ENCODE data around the gene CSRP3. TPM values are rescaled to one million over a fixed set of nuclear protein-coding genes. Genes with fewer than 3 reads are reported as not detected.

Gene CSRP3
- total and polyA plus RNA-seq, 2 of the 4 experiments (the other 2 are of a cell fraction) = not detected

DNA sequence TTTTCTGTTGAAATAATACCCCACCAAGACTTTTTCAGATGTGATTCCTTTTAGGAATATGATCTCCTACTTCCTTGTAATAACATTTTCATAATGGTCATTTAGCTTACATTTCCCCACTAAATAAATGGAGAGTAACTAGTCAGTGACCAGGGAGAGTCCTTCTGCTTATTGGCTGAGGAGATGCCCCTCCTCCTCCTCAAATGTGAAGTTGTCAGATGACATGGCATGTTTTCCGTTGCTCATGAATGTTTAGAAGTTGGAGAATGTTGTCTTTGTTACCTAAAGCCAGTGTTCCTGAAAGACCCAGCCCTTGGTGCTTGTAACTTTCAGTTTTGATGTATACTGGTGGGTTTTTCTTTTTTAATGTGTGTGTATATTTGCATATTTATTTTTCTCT lies 38.2 kb downstream of the CSRP3 start:
- in situ Hi-C loops (cut with MboI; ENCODE audit: low sequenced_read_pairs) = no loop called here
- no peaks in the 10 kb centered on the region for H3K27me3 ChIP-seq (ENCODE audit: control insufficient read depth, insufficient read depth, low read length)
- no peak overlapping the region for H2BK5ac ChIP-seq (ENCODE audit: low read depth, low read length, poor library complexity, severe bottlenecking)
- no peak overlapping the region for H3K14ac ChIP-seq (replicated peaks; ENCODE audit: low read depth, low read length)
- H2AK9ac ChIP-seq (replicated peaks; ENCODE audit: low read depth, low read length, poor library complexity) = no peak overlapping the region
- no peak overlapping the region for H3K27ac ChIP-seq (ENCODE audit: insufficient read depth, low read length)
- ATAC-seq (ENCODE audit: low read depth) = no peak; the same call in 1 of the 2 replicates
- intact Hi-C loops (cut with micrococcal nuclease) = no loop called here
- no peak overlapping the region for H4K8ac ChIP-seq (ENCODE audit: low read depth in 2 of 2, low read length in 2 of 2)
- H3K56ac ChIP-seq (ENCODE audit: extremely low read depth, insufficient read depth, low read length) = no peak overlapping the region
- H3K18ac ChIP-seq (ENCODE audit: low read depth, low read length) = no peak overlapping the region
- no peaks in the 10 kb centered on the region; a peak in 1 of 4 replicates for H3K79me1 ChIP-seq (ENCODE audit: low read depth in 1 of 2, low read length in 2 of 2)
- H3K9me1 ChIP-seq (ENCODE audit: insufficient read depth, low read length) = no peaks in the 10 kb centered on the region
- peaks cover 6% of the 10 kb centered on the region; the same call in 1 of the 2 replicates for H3K36me3 ChIP-seq (ENCODE audit: control insufficient read depth, insufficient read depth, low read length)
- H4K5ac ChIP-seq (ENCODE audit: low read depth, low read length) = no peak overlapping the region
- BruUV-seq (replicated peaks) = no TSS peak
- whole genome bisulfite sequencing, 2 experiments (ENCODE audit: extremely low coverage in 2 of 2, insufficient read length in 1 of 2) = 17% methylated on average over 1 of the region's 1 CpG; no CpG with 5 or more reads in 1 of the 2 experiments
- no peak overlapping the region for H3K4me2 ChIP-seq (ENCODE audit: low read depth, low read length)
- no peak overlapping the region for H2AFZ ChIP-seq (replicated peaks; ENCODE audit: low read length, poor library complexity)
- H4K20me1 ChIP-seq (ENCODE audit: insufficient read depth, low read length) = no peaks in the 10 kb centered on the region
- H4K91ac ChIP-seq (ENCODE audit: insufficient read depth, low read depth, low read length) = no peak overlapping the region
- no peaks in the 10 kb centered on the region for H3K9me3 ChIP-seq (ENCODE audit: control insufficient read depth, insufficient read depth, low read length)
- DNase-seq = no peak
- ChIA-PET CTCF (no interaction called here), POLR2A (ENCODE audit: unreplicated experiment) (no interaction called here)
- no peak overlapping the region for H2BK120ac ChIP-seq (ENCODE audit: low read depth, low read length)
- no peak overlapping the region for H2BK20ac ChIP-seq (ENCODE audit: low read depth, low read length)
- no peak overlapping the region for H2AK5ac ChIP-seq (ENCODE audit: low read depth, low read length)
- H3K4ac ChIP-seq (ENCODE audit: low read depth, low read length) = no peak overlapping the region
- TF ChIP-seq RCOR1 (IDR thresholded peaks at IDR 0.05; ENCODE audit: insufficient replicate concordance, low read length) = no peak
- TF ChIP-seq CEBPB (IDR thresholded peaks at IDR 0.05; ENCODE audit: low read depth, low read length) = no peak
- TF ChIP-seq, protein P1, sequence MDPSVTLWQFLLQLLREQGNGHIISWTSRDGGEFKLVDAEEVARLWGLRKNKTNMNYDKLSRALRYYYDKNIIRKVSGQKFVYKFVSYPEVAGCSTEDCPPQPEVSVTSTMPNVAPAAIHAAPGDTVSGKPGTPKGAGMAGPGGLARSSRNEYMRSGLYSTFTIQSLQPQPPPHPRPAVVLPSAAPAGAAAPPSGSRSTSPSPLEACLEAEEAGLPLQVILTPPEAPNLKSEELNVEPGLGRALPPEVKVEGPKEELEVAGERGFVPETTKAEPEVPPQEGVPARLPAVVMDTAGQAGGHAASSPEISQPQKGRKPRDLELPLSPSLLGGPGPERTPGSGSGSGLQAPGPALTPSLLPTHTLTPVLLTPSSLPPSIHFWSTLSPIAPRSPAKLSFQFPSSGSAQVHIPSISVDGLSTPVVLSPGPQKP (IDR thresholded peaks at IDR 0.05; ENCODE audit: borderline replicate concordance, low read depth, low read length) = no peak
- no peak for TF ChIP-seq RFX5 (IDR thresholded peaks at IDR 0.05; ENCODE audit: low read depth, low read length)
- no peak for TF ChIP-seq CTCF (conservative IDR thresholded peaks at IDR 0.05; ENCODE audit: low read depth, low read length)
- TF ChIP-seq MXI1 (IDR thresholded peaks at IDR 0.05; ENCODE audit: borderline replicate concordance, low read depth, low read length) = no peak
- TF ChIP-seq CHD1 (IDR thresholded peaks at IDR 0.05; ENCODE audit: low read depth, low read length) = no peak
- no peak for TF ChIP-seq BHLHE40 (IDR thresholded peaks at IDR 0.05; ENCODE audit: low read depth, low read length)
- TF ChIP-seq RAD21 (IDR thresholded peaks at IDR 0.05; ENCODE audit: low read length) = no peak
- TF ChIP-seq NFE2L2 (IDR thresholded peaks at IDR 0.05; ENCODE audit: low read depth, low read length) = no peak
- TF ChIP-seq MAZ (IDR thresholded peaks at IDR 0.05; ENCODE audit: borderline replicate concordance, low read depth, low read length) = no peak
- TF ChIP-seq, protein P2, sequence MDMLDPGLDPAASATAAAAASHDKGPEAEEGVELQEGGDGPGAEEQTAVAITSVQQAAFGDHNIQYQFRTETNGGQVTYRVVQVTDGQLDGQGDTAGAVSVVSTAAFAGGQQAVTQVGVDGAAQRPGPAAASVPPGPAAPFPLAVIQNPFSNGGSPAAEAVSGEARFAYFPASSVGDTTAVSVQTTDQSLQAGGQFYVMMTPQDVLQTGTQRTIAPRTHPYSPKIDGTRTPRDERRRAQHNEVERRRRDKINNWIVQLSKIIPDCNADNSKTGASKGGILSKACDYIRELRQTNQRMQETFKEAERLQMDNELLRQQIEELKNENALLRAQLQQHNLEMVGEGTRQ (IDR thresholded peaks at IDR 0.05; ENCODE audit: low read depth, low read length) = no peak
- TF ChIP-seq POLR2A (IDR thresholded peaks at IDR 0.05; ENCODE audit: low read depth, low read length) = no peak
- no peak for TF ChIP-seq MAFK (IDR thresholded peaks at IDR 0.05; ENCODE audit: low read depth, low read length)
- TF ChIP-seq FOS (IDR thresholded peaks at IDR 0.05; ENCODE audit: low read depth, low read length) = no peak
- TF ChIP-seq SMC3 (IDR thresholded peaks at IDR 0.05; ENCODE audit: low read depth, low read length) = no peak
- H3K4me1 ChIP-seq (ENCODE audit: control insufficient read depth, insufficient read depth, low read length) = 0 out of 2 replicates have a peak, but pooled peaks cover 1% of the 10 kb centered on the region
- no peak overlapping the region for H3K4me3 ChIP-seq (ENCODE audit: insufficient read depth, low read depth, low read length)
- H3K23ac ChIP-seq (ENCODE audit: low read depth, low read length) = no peak overlapping the region
- H3K9ac ChIP-seq (ENCODE audit: low read depth, low read length) = no peak overlapping the region
- dilution Hi-C loops (cut with HindIII; ENCODE audit: low sequenced_read_pairs, unreplicated experiment) = no loop called here
- H2BK15ac ChIP-seq (ENCODE audit: low read depth, low read length) = no peak overlapping the region

Measured in IMR-90 (cell line).